Measurements from ENCODE around the gene CIDEB.

Gene CIDEB

GRCh38 chr14:24286996-24287395, 20.8 kb downstream of the CIDEB start:
- DNase-seq, result no peak

- no peak for DNase-seq
Measured at GRCh38 chr14:24285351-24285750, 22.4 kb downstream of the CIDEB start.

DNA sequence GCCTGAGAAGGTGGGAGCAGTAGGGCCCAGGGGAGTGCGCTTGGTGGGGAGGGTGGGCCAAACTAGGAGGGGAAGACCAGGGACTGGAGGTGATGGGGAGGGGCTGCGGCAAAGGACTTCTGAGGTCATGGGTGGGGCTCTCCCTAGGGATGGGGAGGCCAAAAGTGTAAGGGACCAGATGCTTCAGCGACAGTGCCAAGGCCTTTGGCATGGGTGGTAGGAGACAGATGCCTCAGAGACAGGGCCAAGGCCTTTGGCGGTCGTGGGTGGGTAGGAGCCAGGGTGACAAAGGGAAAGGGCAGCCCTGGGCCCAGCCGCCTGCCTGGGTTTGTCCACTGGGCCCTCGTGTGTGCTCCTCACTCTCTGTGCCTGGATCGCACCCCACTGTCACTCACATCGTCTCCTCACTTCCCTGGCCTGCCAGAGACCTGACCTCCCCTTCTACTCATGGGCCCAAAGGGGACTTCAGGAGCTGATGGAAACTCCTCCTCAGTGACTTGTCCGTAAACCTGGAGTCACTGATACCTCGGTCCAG, 23.2 kb downstream of the CIDEB start:
- no peak for DNase-seq

- no peak for DNase-seq
Measured at GRCh38 chr14:24283796-24284460, 23.8 kb downstream of the CIDEB start.

GRCh38 chr14:24282736-24283135, 25.0 kb downstream of the CIDEB start:
- DNase-seq, result no peak

DNA sequence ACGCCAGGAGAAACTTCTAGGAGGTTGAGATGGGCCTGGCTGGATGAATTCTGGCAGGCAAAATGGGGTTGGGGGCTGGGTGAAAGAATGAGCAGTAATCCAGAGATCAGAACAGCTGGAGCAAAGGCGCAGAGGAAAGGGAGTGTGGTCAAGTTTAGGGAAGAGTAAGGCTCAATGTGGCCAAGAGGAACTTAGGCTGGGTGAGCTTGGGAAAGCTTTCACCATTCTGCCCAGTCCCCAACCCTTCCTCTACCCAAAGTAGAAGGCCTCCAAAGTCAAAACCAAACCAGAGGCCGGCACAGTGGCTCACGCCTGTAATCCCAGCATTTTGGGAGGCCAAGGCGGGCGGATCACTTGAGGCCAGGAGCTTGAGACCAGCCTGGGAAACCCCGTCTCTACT, 26.1 kb downstream of the CIDEB start:
- DNase-seq, result no peak

GRCh38 chr14:24280797-24281460, 26.8 kb downstream of the CIDEB start:
- DNase-seq, result no peak

GRCh38 chr14:24279301-24280186, 28.2 kb downstream of the CIDEB start:
- DNase-seq, result peak; percentile 71

DNA sequence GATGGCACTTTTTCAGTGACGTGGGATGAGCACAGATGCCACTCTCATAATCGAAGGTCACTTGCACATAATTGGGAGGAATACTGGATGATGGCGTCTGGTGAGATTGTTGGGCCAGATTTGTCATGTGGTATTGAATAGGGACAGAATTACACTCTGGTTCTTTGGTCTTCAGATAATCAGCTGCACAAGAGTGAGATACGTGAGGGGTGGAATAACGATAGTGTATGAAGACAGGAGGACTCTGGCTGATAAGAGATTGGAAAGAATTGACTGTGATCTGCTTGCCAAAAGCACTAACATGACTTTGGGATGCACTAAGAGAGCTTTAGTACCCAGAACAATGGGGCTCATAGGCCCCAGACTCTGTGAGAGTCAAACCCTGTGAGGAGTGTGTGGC, 29.4 kb downstream of the CIDEB start:
- no peak for DNase-seq

- no peak for DNase-seq
Measured at GRCh38 chr14:24277606-24278321, 30.0 kb downstream of the CIDEB start.

- no peak for DNase-seq
Measured at GRCh38 chr14:24277071-24277470, 30.7 kb downstream of the CIDEB start.

DNA sequence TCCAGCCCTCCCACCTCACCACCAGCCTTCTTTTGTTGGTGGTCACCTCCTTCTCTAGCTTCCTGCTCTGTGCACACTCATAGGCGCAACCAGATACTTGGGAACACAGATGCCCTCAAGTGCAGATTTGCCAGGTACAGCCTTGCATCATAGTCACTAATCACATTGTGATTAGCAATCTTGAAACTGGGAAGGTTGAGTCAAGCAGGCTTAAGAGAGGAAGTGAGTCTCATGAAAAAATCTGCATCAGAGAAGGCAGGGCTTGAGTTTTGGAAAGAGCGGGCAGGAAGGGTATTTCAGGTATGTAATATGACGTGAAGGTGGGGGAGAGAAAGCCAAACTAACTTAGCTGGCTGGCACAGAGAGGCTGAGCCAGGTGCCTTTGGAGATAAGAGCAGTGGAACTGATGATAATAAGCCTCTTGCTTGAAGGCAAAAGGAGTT, 33.7 kb downstream of the CIDEB start:
- peak; percentile 91 for DNase-seq

GRCh38 chr14:24273422-24273998, 34.3 kb downstream of the CIDEB start:
- DNase-seq, result no peak

- no peak for DNase-seq
Measured at GRCh38 chr14:24272467-24272866, 35.3 kb downstream of the CIDEB start.

- DNase-seq, result no peak
Measured at GRCh38 chr14:24271834-24272263, 35.9 kb downstream of the CIDEB start.

GRCh38 chr14:24271134-24271833, 36.5 kb downstream of the CIDEB start, which contains the start of gene RABGGTA:
TSS of gene RABGGTA (minus strand) at chr14:24271597. CDS start at chr14:24271115, 482 bp downstream.
- DNase-seq, result peak; percentile 92

DNA sequence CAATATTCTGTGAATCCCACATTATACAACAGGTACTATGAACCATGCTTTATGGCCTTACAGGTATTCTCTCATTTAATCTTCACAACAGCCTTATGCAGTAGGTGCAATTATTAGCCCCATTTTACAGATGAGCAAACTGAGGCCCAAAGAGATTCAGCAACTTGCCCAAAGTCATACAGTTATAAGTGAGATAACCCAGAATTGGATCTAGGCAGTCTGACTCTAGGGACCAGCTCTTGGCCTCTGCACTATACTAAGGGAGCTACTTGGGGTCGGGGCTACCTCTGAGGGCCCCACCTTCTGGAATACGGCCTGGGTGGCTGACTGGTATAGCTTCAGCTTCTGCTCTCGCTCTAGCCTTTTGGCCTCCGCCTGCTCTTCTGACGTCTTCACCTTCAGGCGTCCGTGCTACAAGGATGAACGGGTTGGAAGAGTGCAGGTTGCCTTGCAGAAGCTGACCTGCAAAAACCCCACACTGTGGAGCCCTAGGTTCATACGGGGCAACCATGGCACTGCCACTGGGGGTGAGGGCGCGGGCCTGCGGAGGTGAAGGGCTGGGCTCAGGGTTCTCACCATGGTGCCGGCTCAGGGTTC, 37.1 kb downstream of the CIDEB start:
- DNase-seq, result no peak

DNA sequence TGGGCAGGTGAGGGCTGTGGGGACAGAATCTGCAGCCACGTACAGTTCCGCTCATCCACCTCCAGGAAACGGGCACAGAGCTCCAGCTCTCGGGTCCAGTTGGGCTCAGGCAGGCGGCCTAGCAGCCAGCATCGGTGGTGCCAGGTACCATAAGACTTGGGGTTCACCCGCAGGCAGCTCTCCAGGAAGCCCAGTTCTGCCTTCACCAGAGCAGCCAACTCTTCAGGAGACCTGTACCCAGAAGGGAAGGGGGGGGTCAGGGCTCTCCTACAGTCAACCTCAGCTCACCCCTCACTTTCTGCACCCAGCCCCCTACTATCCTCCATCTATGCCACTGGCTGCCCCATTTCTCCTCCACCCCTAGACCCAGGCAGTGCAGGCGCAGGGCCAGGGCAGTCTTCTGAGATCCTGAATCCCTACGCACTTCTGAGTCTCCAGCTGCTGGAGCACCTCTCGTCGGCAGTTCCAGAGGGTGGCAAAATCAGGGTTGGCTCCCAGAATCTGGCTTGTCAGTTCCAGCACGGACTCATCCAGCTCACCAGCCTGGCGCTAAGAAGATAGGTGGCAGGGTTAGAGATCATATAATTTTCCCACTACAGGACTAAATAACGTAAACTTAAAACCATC, 37.8 kb downstream of the CIDEB start:
- DNase-seq, result no peak

- DNase-seq, result no peak
Measured at GRCh38 chr14:24269368-24269767, 38.4 kb downstream of the CIDEB start.

- DNase-seq, result no peak
Measured at GRCh38 chr14:24268225-24268624, 39.6 kb downstream of the CIDEB start.

DNA sequence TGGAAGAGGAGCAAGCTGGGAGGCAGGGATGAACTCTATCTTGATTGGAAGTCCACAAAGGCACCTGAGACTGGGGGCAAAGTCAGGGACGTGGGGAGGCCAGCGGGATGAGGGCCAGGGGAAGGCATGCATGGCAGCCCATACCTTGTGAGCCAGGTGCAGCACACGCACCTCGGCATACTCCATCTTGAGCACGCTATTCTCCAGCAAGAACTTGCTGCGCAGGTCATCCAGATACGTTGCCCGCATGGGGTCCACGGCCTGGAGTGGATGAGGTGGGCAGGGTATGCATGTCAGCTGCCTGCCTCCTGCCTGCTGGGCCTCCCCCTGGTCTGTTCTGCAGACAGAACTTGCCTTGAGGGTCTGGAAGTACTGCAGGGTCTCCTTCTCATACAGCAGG, 40.3 kb downstream of the CIDEB start:
- DNase-seq, result no peak

All from activated CD4-positive, alpha-beta T cell treated with anti-CD3 and anti-CD28 coated beads, Interleukin-2, Interleukin-6, amounts not matched to agents 100 ng/mL and 50 ng/mL, durations not matched to agents 16 hours and 8 hours (primary cell).